Rectal smooth muscle tissue (tissue), 1 donor: ENCODE data around the gene FOXP2.

ENCODE experiments used
- H3K27ac ChIP-seq: one replicate; pipeline ENCODE4 v1.7.0; 2013; ENCODE audit warnings: low read depth, low read length, inconsistent platforms
- H3K27me3 ChIP-seq: one replicate; pipeline ENCODE4 v1.7.0; 2013; ENCODE audit warnings: low read length; ENCODE audit not compliant: control insufficient read depth, insufficient read depth
- H3K36me3 ChIP-seq: one replicate; pipeline ENCODE4 v1.7.0; 2013; ENCODE audit warnings: low read length; ENCODE audit not compliant: control insufficient read depth, insufficient read depth
- H3K4me1 ChIP-seq: one replicate; pipeline ENCODE4 v1.7.0; 2013; ENCODE audit warnings: low read length; ENCODE audit not compliant: control insufficient read depth, insufficient read depth
- H3K4me3 ChIP-seq: one replicate; pipeline ENCODE4 v1.7.0; 2013; ENCODE audit warnings: low read length
- H3K9ac ChIP-seq: one replicate; pipeline ENCODE4 v1.7.0; 2013; ENCODE audit warnings: low read length

FOXP2 gene

DNA sequence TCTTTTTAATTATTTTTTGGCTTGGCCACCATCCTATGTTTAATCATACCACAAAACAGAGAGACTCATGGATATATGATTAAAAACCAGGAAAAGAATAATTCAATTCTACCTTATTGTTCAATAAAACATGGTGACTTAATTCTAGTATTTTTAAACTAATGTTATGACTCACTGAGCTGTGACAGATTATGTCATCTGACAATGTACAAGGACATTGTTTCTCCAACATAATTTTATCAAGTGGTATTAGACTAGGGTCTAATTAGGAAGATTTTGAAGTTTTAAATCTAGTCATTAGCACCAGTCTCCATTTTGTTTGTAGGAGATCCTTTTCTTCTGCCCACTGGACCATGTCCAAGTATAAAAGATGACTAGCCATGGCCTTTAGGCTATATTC lies 307.9 kb downstream of the FOXP2 start:
- no peak overlapping the region for H3K4me3 ChIP-seq
- no peak overlapping the region for H3K9ac ChIP-seq
- no peaks in the 10 kb centered on the region for H3K27me3 ChIP-seq
- H3K4me1 ChIP-seq, result no peaks in the 10 kb centered on the region
- H3K27ac ChIP-seq, result no peak overlapping the region
- no peaks in the 10 kb centered on the region for H3K36me3 ChIP-seq

DNA sequence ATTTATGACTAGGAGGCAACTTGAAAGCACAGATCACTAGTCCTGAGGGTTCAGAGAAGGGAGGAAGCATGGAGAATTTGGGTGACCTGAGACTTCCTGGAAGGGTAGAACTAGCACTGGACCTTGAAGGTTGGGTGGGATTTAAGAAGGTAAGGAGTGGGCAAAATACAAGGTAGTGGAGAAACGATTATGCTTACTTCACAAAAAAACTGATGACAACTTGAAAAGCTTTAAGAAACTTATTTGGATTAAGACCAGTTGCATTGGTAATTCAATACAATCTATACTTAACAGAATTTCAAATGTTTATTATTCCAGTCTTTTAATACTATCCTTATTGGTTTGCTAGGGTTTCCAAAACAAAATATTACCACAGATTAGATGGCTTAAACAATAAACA lies 308.7 kb downstream of the FOXP2 start:
- Histone ChIP-seq H3K4me1 (no peaks in the 10 kb centered on the region), H3K4me3 (no peak overlapping the region)

DNA sequence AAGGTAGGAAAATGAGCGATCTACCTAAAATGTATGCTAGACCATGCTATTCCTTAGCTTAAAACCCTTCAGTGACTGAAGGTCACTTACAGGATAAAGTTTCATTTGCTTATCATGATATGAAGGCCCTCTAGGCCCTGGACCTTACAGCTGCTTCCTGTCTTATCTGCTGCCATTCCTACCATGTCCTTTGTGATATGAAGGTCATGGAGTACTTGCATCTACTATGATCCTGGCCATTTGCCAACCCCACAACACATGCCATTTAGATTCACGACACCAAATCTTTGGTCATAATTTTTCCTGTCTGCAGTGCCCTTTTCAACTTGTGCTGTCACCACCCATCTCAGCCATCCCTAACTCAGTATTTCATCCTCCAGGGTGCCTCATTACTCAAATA lies 325.5 kb downstream of the FOXP2 start:
- H3K9ac ChIP-seq, result no peak overlapping the region
- no peak overlapping the region for H3K4me3 ChIP-seq
- no peaks in the 10 kb centered on the region for H3K4me1 ChIP-seq
- H3K36me3 ChIP-seq, result no peaks in the 10 kb centered on the region
- no peaks in the 10 kb centered on the region for H3K27me3 ChIP-seq
- H3K27ac ChIP-seq, result no peak overlapping the region

More for the DNA sequence above, 308.7 kb downstream of the FOXP2 start:
- H3K36me3 ChIP-seq, result no peaks in the 10 kb centered on the region
- H3K27ac ChIP-seq, result no peak overlapping the region
- no peak overlapping the region for H3K9ac ChIP-seq
- H3K27me3 ChIP-seq, result no peaks in the 10 kb centered on the region

DNA sequence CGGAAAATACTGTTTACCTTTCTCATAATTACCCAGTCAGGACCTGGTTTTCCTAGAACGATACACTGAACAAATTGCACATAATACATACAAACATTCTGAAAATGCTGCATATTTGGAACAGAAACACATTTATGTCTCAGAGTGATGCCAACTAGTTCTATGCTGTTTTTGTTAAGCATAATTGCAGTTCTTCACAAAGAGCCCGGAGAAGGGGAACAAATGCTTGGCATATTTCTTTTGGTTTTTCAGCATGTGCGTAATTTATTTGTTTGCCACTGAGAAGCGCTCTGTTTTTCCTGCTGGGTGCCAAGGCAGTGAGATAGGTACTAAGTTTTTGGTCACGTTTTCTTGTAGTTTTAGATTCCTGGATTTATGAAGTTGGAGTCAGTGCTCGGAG lies 326.3 kb downstream of the FOXP2 start:
- Histone ChIP-seq H3K4me3 (no peak overlapping the region), H3K4me1 (no peaks in the 10 kb centered on the region), H3K27ac (no peak overlapping the region), H3K36me3 (no peaks in the 10 kb centered on the region), H3K9ac (no peak overlapping the region), H3K27me3 (no peaks in the 10 kb centered on the region)

DNA sequence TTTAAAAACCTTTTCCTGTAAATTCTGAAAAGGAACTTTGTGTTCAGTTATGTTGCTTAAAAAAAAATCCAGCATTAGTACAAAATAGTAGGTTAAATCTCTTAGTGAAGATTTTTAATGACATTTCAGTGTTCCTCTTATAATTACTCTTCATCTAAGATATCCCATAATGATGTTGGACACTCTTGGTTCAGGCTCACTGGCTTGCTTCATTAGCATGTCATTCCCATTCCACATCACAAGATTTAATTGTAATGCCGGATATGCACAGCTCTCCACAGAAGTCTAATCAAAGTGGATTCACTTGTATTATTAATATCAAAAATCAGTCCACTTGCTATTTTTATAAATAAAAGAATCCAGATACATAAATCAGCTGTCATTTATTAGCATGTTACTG lies 327.3 kb downstream of the FOXP2 start:
- H3K4me1 ChIP-seq, result no peaks in the 10 kb centered on the region
- H3K27ac ChIP-seq, result no peak overlapping the region
- H3K4me3 ChIP-seq, result no peak overlapping the region
- H3K9ac ChIP-seq, result no peak overlapping the region
- no peaks in the 10 kb centered on the region for H3K27me3 ChIP-seq
- H3K36me3 ChIP-seq, result no peaks in the 10 kb centered on the region
